Uterus (tissue), 2 donors: ENCODE results near the gene DPY19L3.

Experiments
- POLR2A ChIP-seq, 2 donors: fragments of 450-650 bp; IDR thresholded peaks; one replicate each; pipeline ENCODE4 v1.6.1; 2016; ENCODE audit warnings: antibody characterized with exemption in 2 of 2, mild to moderate bottlenecking in 1 of 2, moderate library complexity in 1 of 2
- TF ChIP-seq, protein P1 (sequence below), 4 experiments: fragments of 200-600 bp in 2 of 4; fragments of 450-650 bp in 2 of 4; sonication (generic) in 2 of 4; IDR thresholded peaks; one replicate each; pipeline ENCODE4 v1.5.1; 2016 to 2019; ENCODE audit warnings: antibody characterized with exemption in 4 of 4, mild to moderate bottlenecking in 2 of 4, moderate library complexity in 1 of 4

DNA sequence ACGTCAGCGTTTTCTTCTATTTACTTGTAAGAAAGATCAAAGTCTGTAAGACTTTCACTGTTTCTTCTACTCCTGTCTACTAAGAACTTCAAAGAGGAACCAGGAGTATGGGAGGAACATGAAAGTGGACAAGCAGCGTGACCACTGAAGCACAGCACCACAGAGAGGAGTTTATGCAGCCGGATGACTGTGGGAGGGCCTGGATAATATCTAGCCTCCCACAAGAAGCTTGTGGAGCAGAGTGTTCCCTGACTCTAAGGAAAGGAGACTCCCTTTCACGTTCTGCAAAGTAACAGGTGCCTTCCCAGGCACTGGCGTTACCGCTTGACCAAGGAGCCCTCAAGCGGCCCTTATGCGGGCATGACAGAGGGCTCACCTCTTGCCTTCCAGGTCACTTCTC is 91.8 kb downstream of the DPY19L3 start:
- TF ChIP-seq, protein P1, sequence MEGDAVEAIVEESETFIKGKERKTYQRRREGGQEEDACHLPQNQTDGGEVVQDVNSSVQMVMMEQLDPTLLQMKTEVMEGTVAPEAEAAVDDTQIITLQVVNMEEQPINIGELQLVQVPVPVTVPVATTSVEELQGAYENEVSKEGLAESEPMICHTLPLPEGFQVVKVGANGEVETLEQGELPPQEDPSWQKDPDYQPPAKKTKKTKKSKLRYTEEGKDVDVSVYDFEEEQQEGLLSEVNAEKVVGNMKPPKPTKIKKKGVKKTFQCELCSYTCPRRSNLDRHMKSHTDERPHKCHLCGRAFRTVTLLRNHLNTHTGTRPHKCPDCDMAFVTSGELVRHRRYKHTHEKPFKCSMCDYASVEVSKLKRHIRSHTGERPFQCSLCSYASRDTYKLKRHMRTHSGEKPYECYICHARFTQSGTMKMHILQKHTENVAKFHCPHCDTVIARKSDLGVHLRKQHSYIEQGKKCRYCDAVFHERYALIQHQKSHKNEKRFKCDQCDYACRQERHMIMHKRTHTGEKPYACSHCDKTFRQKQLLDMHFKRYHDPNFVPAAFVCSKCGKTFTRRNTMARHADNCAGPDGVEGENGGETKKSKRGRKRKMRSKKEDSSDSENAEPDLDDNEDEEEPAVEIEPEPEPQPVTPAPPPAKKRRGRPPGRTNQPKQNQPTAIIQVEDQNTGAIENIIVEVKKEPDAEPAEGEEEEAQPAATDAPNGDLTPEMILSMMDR (IDR thresholded peaks at IDR 0.05), result no peak
- no peak for TF ChIP-seq POLR2A (IDR thresholded peaks at IDR 0.05)
